ENCODE measurements around the gene TEAD1. TPM values are rescaled to one million over a fixed set of nuclear protein-coding genes. Genes with fewer than 3 reads are reported as not detected.

Gene TEAD1
- total and polyA plus RNA-seq, 2 experiments from 2014 or later = 45.9 to 105 TPM

DNA sequence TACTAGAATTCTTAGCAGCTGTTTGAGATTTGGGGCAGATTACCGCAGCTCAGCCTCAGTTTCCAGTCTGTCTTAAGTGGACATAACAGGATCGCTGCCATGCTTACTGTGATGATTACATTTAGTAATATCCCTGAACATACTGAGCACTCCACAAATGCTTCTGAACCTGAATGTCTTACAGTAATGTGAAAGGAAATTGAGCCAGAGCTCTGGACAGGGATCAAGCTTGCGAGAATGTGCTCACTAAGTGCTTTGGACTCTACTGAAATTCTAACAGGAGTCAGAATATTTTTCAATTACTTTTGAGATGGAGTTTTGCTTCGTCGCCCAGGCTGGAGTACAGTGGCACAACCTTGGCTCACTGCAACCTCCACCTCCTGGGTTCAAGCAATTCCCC, 216.3 kb downstream of the TEAD1 start:
- Histone ChIP-seq H3K4me3 (no peak overlapping the region), H3K27ac (peak overlapping the region; percentile 9), H3K27me3 (no peaks in the 10 kb centered on the region), H3K9me3 (ENCODE audit: low read depth) (no peaks in the 10 kb centered on the region), H3K36me3 (no peaks in the 10 kb centered on the region), H3K4me1 (ENCODE audit: low read depth) (peaks cover 11% of the 10 kb centered on the region)
- peak in 1 of 2 donors; percentile 38 for DNase-seq (ENCODE audit: low read depth in 1 of 2, low spot score in 1 of 2)
- TF ChIP-seq, protein P1, sequence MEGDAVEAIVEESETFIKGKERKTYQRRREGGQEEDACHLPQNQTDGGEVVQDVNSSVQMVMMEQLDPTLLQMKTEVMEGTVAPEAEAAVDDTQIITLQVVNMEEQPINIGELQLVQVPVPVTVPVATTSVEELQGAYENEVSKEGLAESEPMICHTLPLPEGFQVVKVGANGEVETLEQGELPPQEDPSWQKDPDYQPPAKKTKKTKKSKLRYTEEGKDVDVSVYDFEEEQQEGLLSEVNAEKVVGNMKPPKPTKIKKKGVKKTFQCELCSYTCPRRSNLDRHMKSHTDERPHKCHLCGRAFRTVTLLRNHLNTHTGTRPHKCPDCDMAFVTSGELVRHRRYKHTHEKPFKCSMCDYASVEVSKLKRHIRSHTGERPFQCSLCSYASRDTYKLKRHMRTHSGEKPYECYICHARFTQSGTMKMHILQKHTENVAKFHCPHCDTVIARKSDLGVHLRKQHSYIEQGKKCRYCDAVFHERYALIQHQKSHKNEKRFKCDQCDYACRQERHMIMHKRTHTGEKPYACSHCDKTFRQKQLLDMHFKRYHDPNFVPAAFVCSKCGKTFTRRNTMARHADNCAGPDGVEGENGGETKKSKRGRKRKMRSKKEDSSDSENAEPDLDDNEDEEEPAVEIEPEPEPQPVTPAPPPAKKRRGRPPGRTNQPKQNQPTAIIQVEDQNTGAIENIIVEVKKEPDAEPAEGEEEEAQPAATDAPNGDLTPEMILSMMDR (IDR thresholded peaks at IDR 0.05; ENCODE audit: low read depth, low read length) = no peak

DNA sequence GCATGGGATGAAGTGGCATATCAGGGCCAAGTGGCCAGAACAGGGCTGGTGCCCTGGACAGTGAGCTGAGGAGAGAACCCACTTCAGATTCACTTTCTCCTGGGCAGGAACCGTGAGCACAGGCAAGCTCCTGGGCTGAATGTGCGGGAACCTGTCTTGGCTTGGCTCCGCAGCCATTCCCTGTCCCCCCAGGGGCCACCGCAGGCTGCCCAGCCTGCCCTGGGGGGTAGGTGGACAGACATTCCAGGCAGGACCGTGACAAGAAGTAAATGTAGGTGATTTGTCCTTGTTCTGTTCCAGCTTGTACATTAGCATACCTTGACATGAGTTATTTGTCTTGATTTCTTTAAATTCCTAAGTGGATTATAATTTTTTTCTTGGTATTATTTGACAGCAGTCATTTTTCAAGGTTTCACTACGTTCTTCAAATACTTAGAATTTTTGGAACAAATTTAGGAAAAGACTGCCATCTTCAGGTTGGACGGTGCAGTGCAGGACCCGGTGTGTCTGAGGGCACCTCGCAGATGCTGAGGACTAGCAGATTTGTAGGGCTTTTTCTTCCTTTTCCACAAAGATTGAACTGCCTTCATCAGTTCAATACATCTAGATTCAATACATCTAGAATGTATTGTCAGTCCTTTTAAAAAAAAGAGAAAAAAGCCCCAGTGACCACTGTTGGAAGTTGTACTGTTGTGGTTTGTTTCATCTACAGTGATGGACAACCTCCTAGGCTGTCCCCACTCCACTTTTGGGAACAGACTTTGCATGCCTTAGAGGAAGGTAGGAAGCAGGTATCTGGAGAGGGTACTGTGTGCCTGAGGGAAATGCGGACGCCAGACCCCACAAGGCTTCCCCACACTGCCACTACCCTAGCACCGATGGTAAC, 219.8 kb downstream of the TEAD1 start:
- no peaks in the 10 kb centered on the region for H3K36me3 ChIP-seq
- H3K9me3 ChIP-seq (ENCODE audit: low read depth) = no peaks in the 10 kb centered on the region
- peak; percentile 63 to 67 for DNase-seq (ENCODE audit: low read depth in 1 of 2, low spot score in 1 of 2)
- no peak overlapping the region for H3K4me3 ChIP-seq
- no peaks in the 10 kb centered on the region for H3K27me3 ChIP-seq
- peak overlapping the region; percentile 34 for H3K27ac ChIP-seq
- peaks cover 18% of the 10 kb centered on the region for H3K4me1 ChIP-seq (ENCODE audit: low read depth)
- TF ChIP-seq, protein P1 (IDR thresholded peaks at IDR 0.05; ENCODE audit: low read depth, low read length) = peak; percentile 82

DNA sequence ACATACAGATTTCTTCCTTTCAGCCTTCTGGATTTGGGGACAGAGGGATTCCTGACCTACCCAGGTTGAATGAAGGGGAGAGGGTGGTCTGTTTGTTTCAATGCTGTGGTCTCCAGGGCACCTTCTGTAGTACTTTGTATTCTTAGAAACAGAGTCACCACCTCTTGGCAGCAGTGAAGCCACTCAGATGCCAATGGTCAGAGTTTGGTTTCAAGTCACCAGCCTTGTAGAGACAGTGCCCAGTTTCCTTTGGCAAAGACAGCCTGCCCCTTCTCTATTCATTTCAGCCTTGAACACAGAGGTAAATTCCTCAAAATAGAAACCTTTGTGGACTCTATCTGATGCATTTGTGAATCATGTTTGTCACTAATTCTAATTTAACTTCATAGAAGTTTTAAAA, 223.2 kb downstream of the TEAD1 start:
- peaks cover 14% of the 10 kb centered on the region for H3K4me1 ChIP-seq (ENCODE audit: low read depth)
- DNase-seq (ENCODE audit: low read depth in 1 of 2, low spot score in 1 of 2) = no peak
- TF ChIP-seq, protein P1 (IDR thresholded peaks at IDR 0.05; ENCODE audit: low read depth, low read length) = no peak
- no peaks in the 10 kb centered on the region for H3K9me3 ChIP-seq (ENCODE audit: low read depth)
- peaks cover 5% of the 10 kb centered on the region for H3K36me3 ChIP-seq
- H3K27ac ChIP-seq = peak overlapping the region; percentile 74
- H3K27me3 ChIP-seq = no peaks in the 10 kb centered on the region
- H3K4me3 ChIP-seq = no peak overlapping the region

DNA sequence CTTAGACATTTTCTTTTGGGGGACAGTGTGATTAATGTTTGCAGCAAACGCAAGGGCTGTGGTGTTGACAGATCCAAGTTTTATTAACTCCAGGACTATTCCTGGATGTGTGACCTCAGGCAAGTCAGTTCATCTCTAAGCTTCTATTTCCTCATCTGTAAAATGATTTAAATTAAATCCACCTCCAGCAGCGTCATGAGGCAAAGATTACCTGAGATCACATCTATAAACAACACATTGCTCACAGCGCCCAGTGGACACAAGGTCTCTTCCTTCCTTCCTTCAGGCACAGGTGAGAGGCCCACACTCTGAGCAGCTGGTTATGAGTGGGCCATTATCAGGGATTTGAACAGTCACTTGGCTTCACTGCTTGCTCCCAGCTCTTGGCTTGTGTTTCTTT, 223.6 kb downstream of the TEAD1 start:
- Histone ChIP-seq H3K4me3 (no peak overlapping the region), H3K9me3 (ENCODE audit: low read depth) (no peaks in the 10 kb centered on the region), H3K27me3 (no peaks in the 10 kb centered on the region), H3K36me3 (peaks cover 6% of the 10 kb centered on the region), H3K4me1 (ENCODE audit: low read depth) (peaks cover 14% of the 10 kb centered on the region), H3K27ac (peak overlapping the region; percentile 74)
- DNase-seq (ENCODE audit: low read depth in 1 of 2, low spot score in 1 of 2) = peak in 1 of 2 donors; percentile 44
- TF ChIP-seq, protein P1 (IDR thresholded peaks at IDR 0.05; ENCODE audit: low read depth, low read length) = no peak

DNA sequence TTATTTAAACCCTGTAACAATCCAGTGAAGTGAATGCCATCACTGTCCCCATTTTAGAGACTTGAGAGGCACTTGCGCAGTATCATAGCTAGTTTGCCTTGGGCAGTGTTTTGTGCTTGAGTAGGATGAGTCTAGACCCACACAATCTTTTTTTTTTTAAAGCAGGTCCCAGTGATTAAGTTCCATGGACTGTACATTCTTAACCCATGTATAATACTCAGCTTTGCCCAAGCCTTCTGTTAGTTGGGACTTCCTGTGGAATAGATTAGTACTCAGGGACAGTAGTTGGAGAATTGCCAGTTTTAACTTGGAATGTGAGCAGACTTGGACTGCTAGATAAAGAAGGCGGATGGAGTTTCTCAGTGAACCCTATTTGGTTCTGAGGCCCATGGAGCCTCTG, 226.3 kb downstream of the TEAD1 start:
- Histone ChIP-seq H3K4me1 (ENCODE audit: low read depth) (peaks cover 14% of the 10 kb centered on the region), H3K27ac (peak overlapping the region; percentile 43), H3K27me3 (no peaks in the 10 kb centered on the region), H3K9me3 (ENCODE audit: low read depth) (no peaks in the 10 kb centered on the region), H3K4me3 (no peak overlapping the region), H3K36me3 (peaks cover 10% of the 10 kb centered on the region)
- TF ChIP-seq, protein P1 (IDR thresholded peaks at IDR 0.05; ENCODE audit: low read depth, low read length) = no peak
- peak; percentile 69 to 92 for DNase-seq (ENCODE audit: low read depth in 1 of 2, low spot score in 1 of 2)

All from cardiac muscle cell (in vitro differentiated cells and primary cell).